NCI-H146 treated with DMSO at 0.1 percent for 48 hours (cell line): ENCODE data around the gene RALGAPB.
"Not testable (repeated sequence)": the region's sequence is repeated elsewhere in the genome, so short reads cannot be mapped to it uniquely, and the experiment has no call there.

ENCODE experiments used
- DNase-seq: peaks from one replicate; lab custom pipeline; 2025; ENCODE audit not compliant: unreplicated experiment; lab: John Stamatoyannopoulos, UW

Gene RALGAPB

GRCh38 chr20:38485041-38485440, 12.4 kb downstream of the RALGAPB start:
- no peak for DNase-seq

- DNase-seq, result no peak
Measured at GRCh38 chr20:38489181-38489580, 16.5 kb downstream of the RALGAPB start.

GRCh38 chr20:38497246-38497935, 24.7 kb downstream of the RALGAPB start:
- no peak for DNase-seq

- DNase-seq, result no peak
Measured at GRCh38 chr20:38498909-38499308, 26.3 kb downstream of the RALGAPB start.

- DNase-seq, result no peak
Measured at GRCh38 chr20:38499366-38499765, 26.7 kb downstream of the RALGAPB start.

- peak; percentile 26 for DNase-seq
Measured at GRCh38 chr20:38501858-38502436, 29.3 kb downstream of the RALGAPB start.

- DNase-seq, result no peak
Measured at GRCh38 chr20:38504368-38505090, 31.9 kb downstream of the RALGAPB start.

GRCh38 chr20:38505091-38505455, 32.4 kb downstream of the RALGAPB start:
- DNase-seq, result no peak

GRCh38 chr20:38511726-38512125, 39.1 kb downstream of the RALGAPB start:
- DNase-seq, result not testable (repeated sequence)

- DNase-seq, result no peak
Measured at GRCh38 chr20:38514185-38514584, 41.5 kb downstream of the RALGAPB start.

GRCh38 chr20:38514947-38515346, 42.3 kb downstream of the RALGAPB start:
- DNase-seq, result no peak

- DNase-seq, result no peak
Measured at GRCh38 chr20:38515631-38516030, 43.0 kb downstream of the RALGAPB start.

GRCh38 chr20:38519426-38519825, 46.8 kb downstream of the RALGAPB start:
- DNase-seq, result no peak

- no peak for DNase-seq
Measured at GRCh38 chr20:38520261-38520660, 47.6 kb downstream of the RALGAPB start.

GRCh38 chr20:38523697-38524096, 51.1 kb downstream of the RALGAPB start:
- DNase-seq, result no peak

- DNase-seq, result no peak
Measured at GRCh38 chr20:38528167-38528566, 55.5 kb downstream of the RALGAPB start.

GRCh38 chr20:38531021-38531420, 58.4 kb downstream of the RALGAPB start:
- DNase-seq, result no peak

- no peak for DNase-seq
Measured at GRCh38 chr20:38534756-38535155, 62.1 kb downstream of the RALGAPB start.

GRCh38 chr20:38536310-38536709, 63.7 kb downstream of the RALGAPB start:
- DNase-seq, result no peak

- no peak for DNase-seq
Measured at GRCh38 chr20:38537176-38537575, 64.5 kb downstream of the RALGAPB start.

- no peak for DNase-seq
Measured at GRCh38 chr20:38538789-38539188, 66.1 kb downstream of the RALGAPB start.
